NAMALWA (cell line): Measurements from ENCODE around the gene HSD17B8.

Experiments used
- DNase-seq: peaks from one replicate; pipeline ENCODE4 v3.0.0-alpha.2; 2015; ENCODE audit warnings: low spot score

HSD17B8 gene

GRCh38 chr6:33204415-33205190 lies at the start of gene HSD17B8:
HSD17B8 (plus strand) TSS chr6:33204655; CDS start chr6:33204669, 14 bp downstream.
- DNase-seq = peak; percentile 95

- DNase-seq = no peak
Observed at GRCh38 chr6:33156561-33156960, 47.9 kb upstream of the HSD17B8 start.

DNA sequence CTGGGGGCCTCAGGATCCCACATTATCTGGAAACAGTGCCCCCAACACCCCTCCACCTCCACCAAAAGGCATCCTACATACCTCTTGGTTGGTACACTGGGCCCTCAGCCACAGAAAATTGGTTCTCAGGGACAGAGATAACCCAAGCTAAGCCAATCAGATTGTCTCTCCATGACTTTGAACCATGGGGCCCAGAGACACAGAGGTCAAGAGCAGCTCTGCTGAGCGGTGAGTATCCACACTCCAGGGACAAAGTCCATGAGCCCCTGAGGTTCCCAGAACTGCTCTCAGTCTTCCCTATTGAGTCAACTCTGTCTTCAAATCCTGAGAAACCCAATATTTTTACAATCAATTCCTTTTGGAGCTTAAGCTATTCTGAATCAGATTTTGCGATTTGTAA lies 47.5 kb upstream of the HSD17B8 start:
- no peak for DNase-seq

GRCh38 chr6:33160096-33160495 lies 44.4 kb upstream of the HSD17B8 start:
- DNase-seq = no peak

- DNase-seq = no peak
Observed at GRCh38 chr6:33160728-33161344, 43.6 kb upstream of the HSD17B8 start.

DNA sequence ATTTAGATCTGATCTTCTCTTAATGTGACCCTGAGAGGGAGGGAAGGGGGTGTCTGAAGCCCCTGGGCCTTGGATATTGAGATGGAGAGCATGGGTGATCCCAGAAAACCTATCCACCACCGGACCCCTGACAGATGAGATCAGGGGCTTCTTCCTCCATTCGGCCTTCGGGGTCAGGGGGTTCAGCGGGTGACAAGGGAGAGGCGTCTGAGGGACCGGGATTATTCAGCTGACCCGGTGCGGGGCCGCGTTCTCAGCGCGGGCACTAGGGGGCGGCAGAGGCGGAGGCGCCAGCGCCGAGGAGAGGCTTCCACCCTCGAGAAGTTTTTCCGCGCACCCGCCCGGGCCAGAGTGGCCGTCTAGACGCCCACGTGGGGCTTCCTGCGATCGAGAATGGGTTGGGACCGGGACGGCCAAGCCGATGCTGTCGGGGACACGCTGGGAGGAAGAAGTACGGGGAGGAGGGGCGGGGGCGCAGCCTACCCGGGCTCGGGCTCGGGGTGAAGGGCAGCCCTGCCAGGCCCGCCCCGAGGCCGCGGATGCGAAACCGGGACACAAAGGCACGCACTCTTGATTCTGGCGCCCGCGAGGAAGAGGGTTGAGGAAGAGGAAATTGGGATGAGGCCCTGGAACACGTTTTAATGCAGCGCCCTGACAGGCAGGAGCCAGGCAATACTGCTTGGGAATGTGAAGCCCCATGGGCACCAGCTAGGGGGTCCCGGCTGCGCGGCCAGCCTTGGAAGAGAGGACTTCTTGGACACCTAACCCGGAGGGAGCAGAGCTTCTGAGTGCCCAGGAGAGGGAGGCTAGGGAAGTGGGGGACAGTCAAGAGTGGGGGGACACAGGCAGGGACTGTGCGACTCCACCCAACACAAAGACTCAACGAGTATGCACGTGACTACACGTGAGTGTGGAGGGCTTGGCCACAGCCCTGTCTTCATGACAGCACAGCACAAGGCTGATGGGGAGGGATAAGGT lies 42.8 kb upstream of the HSD17B8 start:
- DNase-seq = peak; percentile 71

GRCh38 chr6:33163540-33163939 lies 40.9 kb upstream of the HSD17B8 start:
- DNase-seq = no peak

DNA sequence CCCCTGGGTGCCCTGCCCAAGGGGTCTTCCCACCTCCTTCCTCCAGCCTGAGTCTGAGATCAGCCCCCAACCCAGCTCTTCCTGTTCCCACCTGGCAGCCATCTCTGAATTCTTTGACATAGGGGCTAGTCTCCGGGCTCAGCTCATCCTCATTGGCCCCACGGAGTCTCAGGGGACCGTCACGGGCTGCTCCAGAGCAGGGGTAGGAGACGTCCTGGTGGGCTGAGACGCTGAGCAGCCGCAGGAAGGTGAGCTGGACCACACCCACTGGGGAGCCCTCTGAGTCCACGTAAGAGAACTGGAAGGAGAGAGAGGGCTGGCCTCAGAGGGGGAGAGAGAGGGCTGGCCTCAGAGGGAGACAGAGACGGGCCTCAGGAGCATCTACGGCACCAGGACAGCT lies 40.3 kb upstream of the HSD17B8 start:
- no peak for DNase-seq

DNA sequence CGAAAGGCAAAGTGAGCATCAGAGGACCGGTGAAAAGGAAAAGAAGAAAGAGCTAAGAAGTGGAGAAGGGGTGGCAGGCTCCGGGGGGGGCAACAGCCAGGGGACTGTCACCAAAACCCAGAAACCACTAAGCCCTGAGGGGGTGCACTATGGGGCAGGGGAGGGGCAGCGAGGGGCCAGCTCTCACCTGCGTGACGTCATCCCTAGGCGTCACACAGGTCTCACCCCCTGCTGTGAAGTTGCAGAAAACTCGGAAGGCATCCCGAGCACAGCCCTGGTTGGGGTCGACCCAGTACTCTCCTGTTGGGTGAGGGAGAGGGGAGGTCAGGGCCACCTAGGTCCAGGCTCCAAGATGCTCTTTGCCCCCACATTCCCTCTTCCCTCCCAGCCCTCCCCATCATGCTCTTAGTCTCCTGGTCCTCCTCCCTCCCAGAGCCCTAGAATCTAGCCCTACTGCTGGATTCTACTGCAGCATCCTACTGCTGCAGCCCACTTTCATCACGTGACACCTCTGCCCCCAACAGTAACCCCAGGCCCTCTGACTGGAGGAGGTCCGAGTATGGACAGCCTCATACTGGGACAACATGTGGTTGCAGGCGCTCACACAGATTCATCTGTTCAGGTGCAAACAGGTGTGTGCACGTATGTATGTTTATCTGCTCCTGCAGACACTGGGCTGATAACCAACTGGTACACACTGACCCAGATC lies 39.6 kb upstream of the HSD17B8 start:
- no peak for DNase-seq

- DNase-seq = no peak
Observed at GRCh38 chr6:33165581-33166258, 38.7 kb upstream of the HSD17B8 start.

DNA sequence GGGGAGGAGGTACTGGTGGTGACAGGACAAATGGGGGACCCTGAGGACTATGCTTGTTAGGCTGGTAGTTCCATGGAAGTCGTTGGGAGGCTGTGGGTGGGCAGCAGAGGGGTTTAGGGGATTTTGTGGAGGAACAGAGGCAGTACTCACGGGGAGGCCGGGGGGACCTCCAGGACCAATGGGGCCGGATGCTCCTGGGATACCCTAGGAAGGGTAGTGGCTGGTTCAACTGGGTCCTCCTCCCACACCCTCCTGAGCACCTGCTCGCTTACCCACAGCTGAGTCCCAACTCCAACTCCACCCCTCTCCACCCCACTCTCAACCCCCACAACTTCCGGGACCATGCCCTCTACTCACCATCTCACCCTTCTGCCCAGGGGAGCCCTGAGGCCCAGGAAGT lies 38.1 kb upstream of the HSD17B8 start:
- no peak for DNase-seq

- no peak for DNase-seq
Observed at GRCh38 chr6:33166811-33167210, 37.6 kb upstream of the HSD17B8 start.

- no peak for DNase-seq
Observed at GRCh38 chr6:33167374-33168283, 36.8 kb upstream of the HSD17B8 start.

- no peak for DNase-seq
Observed at GRCh38 chr6:33168284-33168601, 36.2 kb upstream of the HSD17B8 start.

GRCh38 chr6:33168639-33169038 lies 35.8 kb upstream of the HSD17B8 start:
- no peak for DNase-seq

DNA sequence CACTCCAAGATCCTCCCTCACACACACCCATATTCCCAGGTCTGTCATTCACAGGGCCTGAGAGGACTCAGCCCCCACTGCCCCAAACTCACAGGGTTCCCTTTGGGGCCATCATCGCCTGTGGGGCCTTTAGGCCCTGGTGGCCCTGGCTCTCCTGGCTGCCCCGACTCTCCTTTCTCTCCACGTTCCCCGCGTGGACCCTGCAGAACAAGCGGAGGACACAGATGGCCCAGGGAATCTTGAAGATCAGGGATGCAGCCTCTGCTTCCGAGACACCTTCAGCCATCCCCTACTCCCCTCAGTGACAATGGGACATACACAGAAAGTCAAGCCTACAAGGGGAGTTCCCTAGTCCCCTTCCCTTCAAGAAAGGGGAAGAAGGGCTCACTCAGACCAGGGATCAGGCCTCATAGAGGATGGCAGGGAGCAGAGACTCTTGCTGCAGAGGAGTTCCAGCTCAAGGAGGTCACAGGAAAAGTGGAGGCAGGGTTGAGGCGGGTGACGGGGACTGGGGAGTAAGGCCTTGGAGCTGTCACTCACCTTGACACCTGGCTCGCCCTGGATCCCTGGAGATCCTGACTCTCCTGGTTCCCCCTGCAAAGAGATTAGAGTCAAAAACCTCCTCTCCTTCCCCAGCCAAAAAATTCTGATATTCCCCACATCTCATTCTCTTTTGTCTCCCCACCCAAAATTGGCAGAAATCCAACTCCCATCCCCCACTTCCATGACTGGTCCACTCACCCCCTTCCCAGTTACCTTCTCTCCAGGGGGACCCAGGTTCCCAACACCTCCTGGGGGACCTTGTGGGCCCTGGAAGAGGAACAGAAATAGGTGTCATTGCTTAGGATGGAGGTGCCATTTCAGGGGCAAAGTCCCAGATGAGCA lies 34.9 kb upstream of the HSD17B8 start:
- DNase-seq = no peak

- DNase-seq = peak; percentile 45
Observed at GRCh38 chr6:33170176-33171015, 34.1 kb upstream of the HSD17B8 start.
